ENCODE data around the gene UBE2J2. TPM values are rescaled to one million over a fixed set of nuclear protein-coding genes. Genes with fewer than 3 reads are reported as not detected.

The UBE2J2 gene
- total and polyA plus RNA-seq, 2 of the 13 experiments (the other 11 are each of a cell fraction or from before 2014, with no cell fraction given) = 25.4 to 29.4 TPM

DNA sequence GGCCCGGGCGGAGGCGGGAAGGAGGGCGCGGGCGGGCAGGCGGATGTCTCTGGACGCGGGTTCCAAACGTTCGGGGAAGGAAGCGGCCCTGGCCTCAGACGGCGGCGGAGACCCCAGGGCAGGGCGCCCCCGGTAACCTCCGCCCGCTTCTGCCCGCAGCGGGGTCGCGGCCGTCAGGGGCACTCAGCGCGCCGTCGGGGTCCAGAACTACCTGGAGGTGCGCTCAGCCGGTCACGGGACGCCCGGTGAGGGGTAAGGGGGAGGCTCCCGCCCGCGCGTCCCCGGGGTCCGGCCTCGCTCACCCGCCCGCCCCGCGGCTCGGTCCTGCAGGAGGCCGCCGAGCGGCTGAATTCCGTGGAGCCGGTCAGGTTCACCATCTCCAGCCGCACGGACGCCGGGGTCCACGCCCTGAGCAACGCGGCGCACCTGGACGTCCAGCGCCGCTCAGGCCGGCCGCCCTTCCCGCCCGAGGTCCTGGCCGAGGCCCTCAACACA, 35.1 kb upstream of the UBE2J2 start (continued):
- no peak for TF ChIP-seq SRSF9 (IDR thresholded peaks at IDR 0.05; ENCODE audit: borderline replicate concordance, insufficient read depth, low read depth, low read length, poor library complexity, severe bottlenecking)
- TF ChIP-seq, protein P1, sequence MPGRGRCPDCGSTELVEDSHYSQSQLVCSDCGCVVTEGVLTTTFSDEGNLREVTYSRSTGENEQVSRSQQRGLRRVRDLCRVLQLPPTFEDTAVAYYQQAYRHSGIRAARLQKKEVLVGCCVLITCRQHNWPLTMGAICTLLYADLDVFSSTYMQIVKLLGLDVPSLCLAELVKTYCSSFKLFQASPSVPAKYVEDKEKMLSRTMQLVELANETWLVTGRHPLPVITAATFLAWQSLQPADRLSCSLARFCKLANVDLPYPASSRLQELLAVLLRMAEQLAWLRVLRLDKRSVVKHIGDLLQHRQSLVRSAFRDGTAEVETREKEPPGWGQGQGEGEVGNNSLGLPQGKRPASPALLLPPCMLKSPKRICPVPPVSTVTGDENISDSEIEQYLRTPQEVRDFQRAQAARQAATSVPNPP (CRISPR knock-in tag; IDR thresholded peaks at IDR 0.05) = no peak
- TF ChIP-seq, protein P2, sequence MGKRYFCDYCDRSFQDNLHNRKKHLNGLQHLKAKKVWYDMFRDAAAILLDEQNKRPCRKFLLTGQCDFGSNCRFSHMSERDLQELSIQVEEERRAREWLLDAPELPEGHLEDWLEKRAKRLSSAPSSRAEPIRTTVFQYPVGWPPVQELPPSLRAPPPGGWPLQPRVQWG (CRISPR knock-in tag; IDR thresholded peaks at IDR 0.05; ENCODE audit: borderline replicate concordance, low read depth) = no peak
- TF ChIP-seq ZNF543 (CRISPR knock-in tag; IDR thresholded peaks at IDR 0.05) = no peak
- TF ChIP-seq HMG20B (CRISPR knock-in tag; conservative IDR thresholded peaks at IDR 0.05) = no peak
- TF ChIP-seq ZNF839 (CRISPR knock-in tag; IDR thresholded peaks at IDR 0.05; ENCODE audit: borderline replicate concordance) = no peak
- no peak for TF ChIP-seq MYC (CRISPR knock-in tag; IDR thresholded peaks at IDR 0.05; ENCODE audit: borderline replicate concordance)
- TF ChIP-seq LCORL (IDR thresholded peaks at IDR 0.05) = no peak
- no peak for TF ChIP-seq LCORL (CRISPR knock-in tag; IDR thresholded peaks at IDR 0.05)
- TF ChIP-seq ZNF335 (CRISPR knock-in tag; IDR thresholded peaks at IDR 0.05) = no peak
- TF ChIP-seq POLR2AphosphoS5 (IDR thresholded peaks at IDR 0.05; ENCODE audit: low read depth, low read length) = no peak
- TF ChIP-seq, protein P3, sequence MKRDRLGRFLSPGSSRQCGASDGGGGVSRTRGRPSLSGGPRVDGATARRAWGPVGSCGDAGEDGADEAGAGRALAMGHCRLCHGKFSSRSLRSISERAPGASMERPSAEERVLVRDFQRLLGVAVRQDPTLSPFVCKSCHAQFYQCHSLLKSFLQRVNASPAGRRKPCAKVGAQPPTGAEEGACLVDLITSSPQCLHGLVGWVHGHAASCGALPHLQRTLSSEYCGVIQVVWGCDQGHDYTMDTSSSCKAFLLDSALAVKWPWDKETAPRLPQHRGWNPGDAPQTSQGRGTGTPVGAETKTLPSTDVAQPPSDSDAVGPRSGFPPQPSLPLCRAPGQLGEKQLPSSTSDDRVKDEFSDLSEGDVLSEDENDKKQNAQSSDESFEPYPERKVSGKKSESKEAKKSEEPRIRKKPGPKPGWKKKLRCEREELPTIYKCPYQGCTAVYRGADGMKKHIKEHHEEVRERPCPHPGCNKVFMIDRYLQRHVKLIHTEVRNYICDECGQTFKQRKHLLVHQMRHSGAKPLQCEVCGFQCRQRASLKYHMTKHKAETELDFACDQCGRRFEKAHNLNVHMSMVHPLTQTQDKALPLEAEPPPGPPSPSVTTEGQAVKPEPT (CRISPR knock-in tag; IDR thresholded peaks at IDR 0.05; ENCODE audit: low read depth) = no peak
- no peak for TF ChIP-seq KMT2A (CRISPR knock-in tag; IDR thresholded peaks at IDR 0.05)
- TF ChIP-seq NCOA5 (CRISPR knock-in tag; IDR thresholded peaks at IDR 0.05) = no peak
- TF ChIP-seq, protein P4, sequence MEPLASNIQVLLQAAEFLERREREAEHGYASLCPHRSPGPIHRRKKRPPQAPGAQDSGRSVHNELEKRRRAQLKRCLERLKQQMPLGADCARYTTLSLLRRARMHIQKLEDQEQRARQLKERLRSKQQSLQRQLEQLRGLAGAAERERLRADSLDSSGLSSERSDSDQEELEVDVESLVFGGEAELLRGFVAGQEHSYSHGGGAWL (CRISPR knock-in tag; IDR thresholded peaks at IDR 0.05) = peak; percentile 56; the same call in 1 of the 2 replicates
- TF ChIP-seq ISL2 (CRISPR knock-in tag; IDR thresholded peaks at IDR 0.05) = no peak
- no peak for TF ChIP-seq NR2F6 (IDR thresholded peaks at IDR 0.05)
- TF ChIP-seq NR2F6 (CRISPR knock-in tag; IDR thresholded peaks at IDR 0.05) = no peak
- TF ChIP-seq, protein P5, sequence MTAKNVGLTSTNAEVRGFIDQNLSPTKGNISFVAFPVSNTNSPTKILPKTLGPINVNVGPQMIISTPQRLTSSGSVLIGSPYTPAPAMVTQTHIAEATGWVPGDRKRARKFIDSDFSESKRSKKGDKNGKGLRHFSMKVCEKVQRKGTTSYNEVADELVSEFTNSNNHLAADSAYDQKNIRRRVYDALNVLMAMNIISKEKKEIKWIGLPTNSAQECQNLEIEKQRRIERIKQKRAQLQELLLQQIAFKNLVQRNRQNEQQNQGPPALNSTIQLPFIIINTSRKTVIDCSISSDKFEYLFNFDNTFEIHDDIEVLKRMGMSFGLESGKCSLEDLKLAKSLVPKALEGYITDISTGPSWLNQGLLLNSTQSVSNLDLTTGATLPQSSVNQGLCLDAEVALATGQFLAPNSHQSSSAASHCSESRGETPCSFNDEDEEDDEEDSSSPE (CRISPR knock-in tag; IDR thresholded peaks at IDR 0.05) = no peak
- no peak for TF ChIP-seq PAF1 (CRISPR knock-in tag; IDR thresholded peaks at IDR 0.05)
- TF ChIP-seq ZFP62 (CRISPR knock-in tag; IDR thresholded peaks at IDR 0.05) = no peak
- TF ChIP-seq CBX2 (IDR thresholded peaks at IDR 0.05; ENCODE audit: low read depth, low read length) = no peak
- no peak for TF ChIP-seq CBX2 (CRISPR knock-in tag; IDR thresholded peaks at IDR 0.05; ENCODE audit: low read depth)
- TF ChIP-seq, protein P6, sequence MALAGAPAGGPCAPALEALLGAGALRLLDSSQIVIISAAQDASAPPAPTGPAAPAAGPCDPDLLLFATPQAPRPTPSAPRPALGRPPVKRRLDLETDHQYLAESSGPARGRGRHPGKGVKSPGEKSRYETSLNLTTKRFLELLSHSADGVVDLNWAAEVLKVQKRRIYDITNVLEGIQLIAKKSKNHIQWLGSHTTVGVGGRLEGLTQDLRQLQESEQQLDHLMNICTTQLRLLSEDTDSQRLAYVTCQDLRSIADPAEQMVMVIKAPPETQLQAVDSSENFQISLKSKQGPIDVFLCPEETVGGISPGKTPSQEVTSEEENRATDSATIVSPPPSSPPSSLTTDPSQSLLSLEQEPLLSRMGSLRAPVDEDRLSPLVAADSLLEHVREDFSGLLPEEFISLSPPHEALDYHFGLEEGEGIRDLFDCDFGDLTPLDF (CRISPR knock-in tag; IDR thresholded peaks at IDR 0.05) = no peak; the same call in 1 of the 2 replicates
- no peak for TF ChIP-seq ZBTB7A (CRISPR knock-in tag; IDR thresholded peaks at IDR 0.05)
- TF ChIP-seq TARDBP (CRISPR knock-in tag; IDR thresholded peaks at IDR 0.05) = no peak
- TF ChIP-seq ZNF883 (CRISPR knock-in tag; IDR thresholded peaks at IDR 0.05; ENCODE audit: not compliant biosample characterization) = no peak
- TF ChIP-seq SIX4 (CRISPR knock-in tag; IDR thresholded peaks at IDR 0.05) = no peak
- TF ChIP-seq SMAD3 (CRISPR knock-in tag; IDR thresholded peaks at IDR 0.05) = no peak

Data from HepG2 (cell line).